Ovary (tissue), 3 donors: Measurements from ENCODE around the gene DPY19L2.
"Not testable (repeated sequence)": the region's sequence is repeated elsewhere in the genome, so short reads cannot be mapped to it uniquely, and the experiment has no call there.

Experiments used
- CTCF ChIP-seq, 3 donors: fragments of 450-650 bp in 2 of 3; fragments of 200-600 bp in 1 of 3; IDR thresholded peaks; one replicate each; pipeline versions ENCODE4 v1.5.1 to v1.8.0; 2016 to 2022; ENCODE audit warnings: antibody characterized with exemption in 3 of 3, mild to moderate bottlenecking in 1 of 3
- EP300 ChIP-seq: sonication (generic); formaldehyde crosslinking; IDR thresholded peaks from one replicate; pipeline ENCODE4 v1.6.1; 2017; ENCODE audit warnings: antibody characterized with exemption
- POLR2A ChIP-seq: fragments of 450-650 bp; IDR thresholded peaks from one replicate; pipeline ENCODE4 v1.6.1; 2017; ENCODE audit warnings: antibody characterized with exemption, mild to moderate bottlenecking, moderate library complexity
- donor health status: DM: no; HTN: no; CAD: no.

- not testable (repeated sequence) for TF ChIP-seq CTCF (IDR thresholded peaks at IDR 0.05); POLR2A; EP300
Observed at GRCh38 chr12:63711339-63711738, 43.0 kb upstream of the DPY19L2 start.
